IPS DF 4.7 (cell line): ENCODE data around the gene GLP1R.

Experiments
- DNase-seq: peaks from one replicate; pipeline ENCODE4 v3.0.0-alpha.2; 2013; ENCODE audit warnings: low spot score; ENCODE audit errors: extremely low read depth

The GLP1R gene

DNA sequence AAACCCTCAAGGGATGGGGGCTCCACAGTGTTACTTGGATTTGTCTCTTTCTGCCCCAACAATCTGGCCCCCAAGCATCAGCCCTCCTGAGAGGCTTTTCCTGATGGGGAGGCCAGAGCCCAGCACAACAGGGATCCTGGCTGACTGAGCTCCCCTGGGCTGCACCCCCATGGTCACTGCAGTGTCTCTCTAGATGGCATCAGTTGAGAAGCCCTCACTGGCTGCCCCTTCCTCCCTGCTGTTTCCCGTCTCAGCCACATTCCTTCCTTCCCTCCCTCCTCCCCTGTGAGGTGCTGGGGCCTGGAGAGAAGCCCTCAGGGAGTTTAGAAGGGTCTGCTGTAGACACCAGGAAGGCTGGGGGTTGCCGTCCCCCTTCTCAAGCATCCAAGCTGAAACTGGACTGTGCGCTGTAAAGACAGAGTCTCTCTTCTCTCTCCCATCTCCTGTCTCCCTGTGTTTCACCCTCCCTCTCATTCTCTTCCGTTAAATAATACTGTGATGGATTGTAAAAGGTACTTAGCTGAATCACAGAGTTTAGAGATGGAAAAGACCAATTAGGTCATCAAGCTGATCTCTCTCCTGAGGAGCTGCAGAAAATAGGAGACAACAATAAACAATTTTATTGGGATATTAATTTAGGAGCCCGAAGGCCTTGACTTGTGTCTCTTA is 36.7 kb downstream of the GLP1R start:
- no peak for DNase-seq

DNA sequence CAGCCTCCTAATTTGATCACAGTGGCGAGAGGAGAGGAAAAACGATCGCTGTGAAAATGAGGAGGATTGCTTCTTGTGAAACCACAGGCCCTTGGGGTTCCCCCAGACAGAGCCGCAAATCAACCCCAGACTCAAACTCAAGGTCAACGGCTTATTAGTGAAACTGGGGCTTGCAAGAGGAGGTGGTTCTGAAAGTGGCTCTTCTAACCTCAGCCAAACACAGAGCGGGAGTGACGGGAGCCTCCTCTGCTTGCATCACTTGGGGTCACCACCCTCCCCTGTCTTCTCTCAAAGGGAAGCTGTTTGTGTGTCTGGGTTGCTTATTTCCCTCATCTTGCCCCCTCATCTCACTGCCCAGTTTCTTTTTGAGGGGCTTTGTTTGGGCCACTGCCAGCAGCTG is 37.7 kb downstream of the GLP1R start:
- DNase-seq, result no peak

DNA sequence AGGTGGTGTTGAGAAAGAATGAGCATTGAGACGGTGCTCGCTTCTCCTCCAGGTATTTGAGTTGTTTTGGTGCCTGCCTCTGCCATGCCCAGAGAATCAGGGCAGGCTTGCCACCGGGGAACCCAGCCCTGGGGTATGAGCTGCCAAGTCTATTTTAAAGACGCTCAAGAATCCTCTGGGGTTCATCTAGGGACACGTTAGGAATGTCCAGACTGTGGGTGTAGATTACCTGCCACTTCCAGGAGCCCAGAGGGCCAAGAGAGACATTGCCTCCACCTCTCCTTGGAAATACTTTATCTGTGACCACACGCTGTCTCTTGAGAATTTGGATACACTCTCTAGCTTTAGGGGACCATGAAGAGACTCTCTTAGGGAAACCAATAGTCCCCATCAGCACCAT is 38.1 kb downstream of the GLP1R start:
- DNase-seq, result no peak

DNA sequence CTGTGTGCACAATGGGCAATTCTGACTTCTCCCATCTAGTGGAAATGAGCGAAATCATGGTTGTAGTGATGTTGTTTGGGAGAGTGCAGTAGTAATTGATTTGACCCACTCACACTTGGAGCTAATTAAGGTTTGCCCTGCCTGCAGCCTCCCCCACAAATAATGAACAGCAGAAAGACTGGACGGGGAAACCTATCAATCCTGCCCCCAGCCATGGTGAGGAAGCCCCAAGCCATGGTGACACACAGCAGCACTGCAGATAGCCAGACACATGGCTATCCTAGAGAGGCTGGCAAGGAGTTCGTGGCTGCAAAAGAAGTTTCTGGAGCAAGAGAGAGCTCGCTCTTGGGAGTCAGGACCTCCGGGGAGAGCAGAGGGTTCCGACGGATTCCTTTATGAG is 38.6 kb downstream of the GLP1R start:
- no peak for DNase-seq

DNA sequence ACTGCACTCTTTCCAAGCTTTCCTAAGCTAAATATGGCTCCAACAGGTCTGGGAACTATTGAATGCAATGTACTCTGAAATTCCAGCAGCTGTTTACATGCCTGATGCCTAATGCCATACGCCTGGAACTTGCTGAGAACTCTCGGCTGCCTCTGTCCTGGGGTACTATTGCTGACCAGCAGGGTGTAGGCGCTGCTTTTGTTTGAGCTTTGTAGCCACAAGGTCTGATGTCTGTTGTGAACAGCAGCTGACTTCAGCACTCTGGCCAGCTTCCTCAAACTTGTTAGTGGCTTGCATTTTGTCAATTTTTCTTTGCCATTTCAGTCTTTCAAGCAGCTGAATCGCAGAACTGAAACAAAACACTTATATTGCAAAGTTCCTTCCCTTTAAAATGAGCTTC is 39.8 kb downstream of the GLP1R start:
- peak; percentile 60 for DNase-seq

DNA sequence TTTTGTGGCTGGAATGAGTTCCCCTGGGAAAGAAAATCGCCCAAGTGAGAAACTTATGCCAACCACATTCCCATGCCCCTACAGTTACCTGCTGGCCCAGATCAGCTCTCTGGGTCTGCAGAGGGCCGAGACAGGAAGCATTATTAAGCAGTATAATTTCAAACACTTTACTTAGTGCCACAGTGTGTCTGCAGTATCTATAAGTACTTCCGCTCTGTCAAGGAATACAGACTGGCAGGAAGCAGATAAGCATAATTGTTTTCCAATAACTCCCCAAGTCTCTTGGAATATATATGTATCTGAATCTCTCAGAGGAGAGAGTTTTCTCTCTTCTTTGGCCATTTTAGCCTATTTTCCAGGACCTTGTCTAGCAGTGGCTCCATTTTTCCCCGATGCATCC is 41.5 kb downstream of the GLP1R start:
- DNase-seq, result no peak

DNA sequence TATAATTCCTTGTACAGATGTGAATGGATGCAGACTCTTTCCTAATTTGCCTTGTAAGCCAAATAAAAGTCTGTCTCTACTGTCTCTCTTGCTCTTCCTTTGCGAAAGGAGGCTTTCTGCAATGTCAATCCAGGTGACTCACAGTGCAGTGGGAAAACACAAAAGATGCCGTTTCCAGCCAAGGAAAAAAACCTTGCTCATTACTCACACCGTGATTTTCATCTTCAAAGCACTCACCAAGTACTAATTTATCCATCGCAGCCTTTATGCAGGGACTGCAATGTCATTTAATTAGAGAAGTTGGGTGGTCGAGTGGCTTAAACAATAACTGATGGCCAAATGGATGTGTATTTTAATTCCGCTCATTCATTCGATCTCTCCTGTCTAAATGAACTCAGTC is 42.6 kb downstream of the GLP1R start:
- no peak for DNase-seq

DNA sequence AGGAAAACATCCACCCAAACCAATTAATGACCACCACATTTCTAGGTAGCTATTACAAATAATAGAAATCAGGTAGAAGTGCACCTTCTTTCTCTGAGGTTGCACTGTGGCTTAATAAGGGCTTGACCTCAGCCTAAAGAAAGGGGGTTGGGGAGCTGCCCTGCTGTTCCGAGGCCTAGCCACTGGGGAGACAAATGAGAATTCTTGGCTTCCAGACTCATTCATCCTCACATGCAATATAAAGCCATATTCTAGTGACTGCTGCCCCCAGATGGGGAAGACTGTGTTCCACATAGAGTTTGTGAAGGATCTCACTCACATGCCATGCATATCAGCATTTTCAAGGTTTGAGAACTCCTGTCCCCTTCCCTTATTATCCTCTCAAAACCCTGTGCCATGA is 43.5 kb downstream of the GLP1R start:
- peak; percentile 28 for DNase-seq

DNA sequence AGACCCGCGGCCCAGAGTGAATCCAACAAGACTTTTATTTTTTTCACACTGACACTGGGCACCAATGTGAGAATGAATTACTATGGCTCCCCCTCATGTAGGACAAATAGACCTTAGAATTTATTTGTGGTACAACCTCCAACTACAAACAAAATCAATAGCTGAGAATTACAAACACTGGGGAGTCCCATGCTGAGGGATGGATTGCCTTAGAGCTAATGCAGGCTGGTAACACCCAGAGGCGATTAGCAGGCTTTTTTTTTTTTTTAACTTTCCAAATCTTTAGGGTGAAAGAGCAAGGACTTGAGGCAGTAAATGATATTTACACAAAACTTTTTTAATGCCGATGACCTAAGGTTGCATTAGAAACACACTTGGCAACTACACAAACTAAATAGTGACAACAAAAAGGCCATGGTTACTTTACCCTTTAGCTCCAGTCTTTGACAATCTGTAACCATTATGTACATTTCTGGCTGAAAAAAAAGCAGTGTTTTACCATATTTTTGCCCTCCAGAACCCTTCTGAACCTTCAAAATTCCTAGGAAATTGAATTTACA is 44.6 kb downstream of the GLP1R start:
- no peak for DNase-seq

DNA sequence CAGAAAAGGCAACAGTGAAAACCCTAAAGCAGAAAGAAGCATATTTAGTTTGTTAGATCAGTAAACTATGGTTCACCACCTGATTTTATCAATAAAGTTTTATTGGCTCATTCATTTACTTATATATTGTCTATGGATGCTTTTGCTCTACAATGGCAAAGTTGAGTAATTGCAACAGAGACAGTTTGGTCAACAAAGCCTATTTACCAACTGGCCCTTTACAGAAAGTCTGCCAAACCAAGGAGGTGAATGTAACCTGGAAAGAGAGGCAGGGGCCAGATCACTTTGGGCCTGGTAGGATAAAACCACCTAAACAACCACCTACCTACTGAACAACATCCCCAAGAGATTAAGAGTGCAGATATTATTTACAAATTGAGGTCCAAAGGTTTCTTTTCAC is 47.0 kb downstream of the GLP1R start:
- no peak for DNase-seq

DNA sequence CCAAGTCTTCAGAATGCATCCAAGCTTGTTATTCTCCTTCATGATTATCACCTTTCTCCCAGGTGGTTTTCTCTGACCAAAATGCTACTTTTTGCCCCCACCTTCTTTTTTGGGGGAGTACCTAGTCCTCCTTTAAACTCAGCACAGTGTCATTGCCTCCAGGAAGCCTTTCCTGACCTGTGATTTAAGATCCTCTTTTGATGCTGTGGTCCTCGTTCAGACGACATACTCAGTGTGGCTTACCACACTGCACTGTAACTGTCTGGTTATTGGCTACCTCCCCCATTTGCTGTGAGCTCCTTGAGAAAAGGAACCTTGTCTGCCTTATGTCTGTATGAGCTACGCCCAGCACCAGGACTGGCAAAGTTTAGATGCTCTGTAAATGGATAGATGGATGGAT is 51.8 kb downstream of the GLP1R start:
- no peak for DNase-seq

DNA sequence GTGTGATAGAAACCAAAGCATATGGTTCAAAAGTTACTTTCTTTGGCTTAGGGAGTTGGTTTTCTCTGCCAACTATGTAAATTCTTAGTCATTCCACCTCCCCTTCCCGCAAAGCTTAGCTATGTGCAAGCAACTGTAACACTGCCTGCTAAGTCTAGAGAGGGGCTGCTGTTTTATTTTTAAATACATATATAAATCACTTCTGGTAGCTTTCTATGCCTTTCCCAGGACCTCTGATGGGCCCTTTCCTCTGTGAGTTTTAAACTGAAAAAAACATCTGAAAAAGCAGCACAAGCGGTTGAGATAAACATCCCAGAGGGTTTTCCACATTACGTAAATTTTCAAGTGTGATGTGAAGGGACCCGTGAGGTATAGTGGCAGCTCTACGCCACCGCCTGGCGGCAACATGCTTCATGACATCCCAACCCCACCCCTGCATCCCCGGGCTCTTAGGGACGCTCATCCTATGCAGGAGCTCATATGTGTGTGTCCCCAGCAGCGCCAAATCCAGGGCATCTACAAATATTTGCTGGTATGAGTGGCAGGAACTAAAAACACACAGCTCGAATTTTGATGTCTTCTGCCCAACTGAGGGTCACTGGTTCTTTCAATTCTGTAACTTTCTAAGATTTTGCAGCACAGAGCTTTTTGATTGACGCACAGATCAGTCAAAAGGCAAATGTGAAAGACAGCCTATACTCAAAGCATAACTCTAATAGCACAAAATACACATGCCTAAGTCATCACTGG is 53.7 kb downstream of the GLP1R start:
- peak; percentile 38 for DNase-seq

DNA sequence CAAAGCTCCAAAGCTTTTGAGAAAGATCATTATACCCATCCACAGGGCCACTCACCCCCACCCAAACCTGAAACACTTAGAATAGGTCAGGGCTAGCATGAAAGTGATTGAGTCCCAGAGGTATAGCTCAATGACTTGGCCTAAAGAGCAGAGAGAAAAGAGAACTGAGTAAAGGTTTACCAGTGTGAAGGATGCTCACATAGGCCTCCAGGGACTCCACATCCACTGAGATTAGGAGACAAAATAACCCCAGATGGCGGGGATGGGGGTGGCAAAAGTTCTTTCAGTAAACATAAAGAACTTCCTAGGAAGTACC is 54.2 kb downstream of the GLP1R start:
- DNase-seq, result no peak

DNA sequence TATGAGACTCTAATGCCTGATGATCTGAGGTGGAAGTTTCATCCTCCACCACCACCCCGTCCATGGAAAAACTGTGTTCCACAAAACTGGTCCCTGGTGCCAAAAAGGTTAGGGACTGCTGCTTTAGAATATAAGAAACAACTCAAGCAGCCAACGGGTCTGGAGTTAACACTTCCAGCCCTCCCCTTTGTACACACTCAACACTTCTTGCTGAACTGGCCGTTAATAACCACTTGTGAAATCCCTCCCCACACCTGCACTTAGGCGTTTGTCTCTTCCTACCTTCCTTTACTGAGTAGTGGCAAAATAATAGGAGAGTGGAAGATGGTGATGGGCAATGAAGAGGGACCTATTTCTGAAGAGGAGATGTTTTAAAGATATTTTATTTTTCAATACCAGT is 55.9 kb downstream of the GLP1R start:
- DNase-seq, result no peak

DNA sequence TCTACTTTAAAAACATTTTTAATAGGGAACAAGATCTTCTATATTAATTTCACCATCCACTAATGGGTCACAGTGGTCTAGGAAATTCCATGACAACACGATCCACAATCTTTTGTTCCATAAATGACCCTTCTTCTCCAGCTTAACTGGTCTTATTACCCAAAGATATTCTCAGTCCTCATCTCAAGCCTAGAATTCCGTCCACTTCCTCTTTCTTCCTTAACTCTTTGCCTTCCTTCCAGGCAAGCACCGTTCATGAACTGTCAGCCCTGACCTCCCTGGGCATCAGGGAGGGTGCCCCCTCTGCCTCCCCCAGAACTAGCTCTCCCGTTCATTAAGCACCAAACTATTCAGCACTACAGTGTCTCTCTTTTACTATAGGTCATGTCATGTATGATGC is 58.5 kb downstream of the GLP1R start:
- DNase-seq, result no peak

DNA sequence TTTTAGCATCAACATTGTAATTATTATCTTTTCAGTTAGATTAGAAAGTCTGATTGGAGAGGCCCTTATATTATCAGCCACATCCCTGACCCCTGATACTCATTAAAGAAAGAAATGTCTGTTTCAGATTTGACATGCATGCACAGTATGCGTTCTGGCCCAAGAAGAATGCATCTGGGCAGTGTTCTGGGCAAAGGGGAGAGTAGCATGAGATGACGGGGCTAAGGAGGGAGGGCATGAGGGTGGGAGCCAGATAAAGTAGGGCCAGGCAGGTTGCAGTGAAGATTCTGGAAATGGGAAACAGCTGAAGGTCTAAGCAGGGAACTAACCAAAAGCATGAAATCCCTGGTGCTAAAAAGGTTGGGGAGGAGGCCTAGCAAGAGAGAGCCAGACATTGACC is 59.1 kb downstream of the GLP1R start:
- no peak for DNase-seq

DNA sequence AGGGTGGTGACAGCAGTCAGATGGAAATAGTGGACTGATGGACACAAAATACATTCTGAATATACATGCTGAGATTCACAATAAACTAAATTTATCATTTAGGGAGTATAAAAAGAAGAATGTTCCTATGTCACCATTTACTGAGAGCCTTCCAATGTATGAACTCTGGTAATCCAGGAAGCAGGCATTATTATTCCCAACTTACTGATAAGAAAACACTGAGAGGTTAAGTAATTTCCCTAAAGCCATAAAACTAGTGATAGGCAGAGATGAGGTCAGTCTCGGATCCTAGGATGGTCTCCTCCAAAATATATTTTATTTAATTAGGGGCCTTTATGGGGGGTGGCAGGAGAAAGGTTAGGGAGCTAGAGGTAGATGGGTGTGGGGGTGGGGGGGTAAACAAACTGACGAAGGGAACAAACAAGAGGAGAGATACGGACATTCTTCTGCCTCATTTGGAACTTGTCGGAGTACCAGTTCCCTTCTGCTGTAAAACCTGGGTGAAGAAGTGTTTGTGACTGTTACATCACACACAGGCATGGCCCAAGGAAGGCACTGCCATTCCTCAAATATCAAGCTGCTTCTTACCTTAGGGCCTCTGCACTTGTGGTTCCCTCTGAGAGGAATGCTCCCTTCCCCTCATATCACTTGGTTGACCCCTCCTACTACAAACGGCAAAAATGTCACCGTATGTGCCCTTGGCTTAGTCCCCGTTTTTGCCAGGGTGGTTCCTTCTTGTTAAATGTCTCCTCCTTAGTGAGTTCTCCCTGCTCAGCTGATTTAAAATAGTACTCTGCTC is 59.7 kb downstream of the GLP1R start:
- no peak for DNase-seq

DNA sequence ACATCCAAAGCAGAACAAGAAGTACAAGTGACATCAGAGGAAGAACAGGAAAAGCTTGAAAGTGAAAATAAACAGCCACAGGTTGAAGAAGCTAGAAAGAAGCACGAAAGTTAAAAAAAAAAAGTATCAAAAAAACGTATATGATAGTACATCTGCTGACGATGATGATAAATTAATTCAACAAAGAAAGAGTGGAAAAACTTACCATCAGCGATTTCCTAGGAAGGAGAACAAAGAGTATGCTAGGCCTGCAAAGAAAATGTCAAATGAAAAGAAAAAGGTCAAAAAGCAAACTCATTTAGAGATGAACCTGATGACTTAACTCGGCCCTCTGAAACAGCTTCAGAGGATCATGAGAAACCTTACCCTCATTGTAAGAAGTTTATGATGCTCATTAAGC is 62.7 kb downstream of the GLP1R start:
- no peak for DNase-seq

DNA sequence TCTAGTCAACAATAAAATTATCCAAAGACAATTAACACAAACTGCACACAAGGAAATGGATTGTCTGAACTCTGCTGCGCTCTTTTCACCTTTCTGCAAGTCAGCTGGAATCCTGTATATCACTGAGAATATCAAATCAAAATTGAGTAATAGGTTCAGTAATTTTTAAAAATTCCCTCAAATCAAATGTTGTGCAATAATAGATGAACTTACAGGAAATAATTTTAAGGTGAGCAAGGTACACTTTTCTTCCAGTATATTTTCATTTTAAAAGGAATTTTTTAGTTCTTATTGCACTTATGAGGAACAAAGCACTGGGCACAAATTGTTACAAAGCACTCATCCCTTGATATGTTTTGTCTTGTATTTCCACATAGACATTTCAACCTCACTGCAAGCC is 65.2 kb downstream of the GLP1R start:
- DNase-seq, result no peak

DNA sequence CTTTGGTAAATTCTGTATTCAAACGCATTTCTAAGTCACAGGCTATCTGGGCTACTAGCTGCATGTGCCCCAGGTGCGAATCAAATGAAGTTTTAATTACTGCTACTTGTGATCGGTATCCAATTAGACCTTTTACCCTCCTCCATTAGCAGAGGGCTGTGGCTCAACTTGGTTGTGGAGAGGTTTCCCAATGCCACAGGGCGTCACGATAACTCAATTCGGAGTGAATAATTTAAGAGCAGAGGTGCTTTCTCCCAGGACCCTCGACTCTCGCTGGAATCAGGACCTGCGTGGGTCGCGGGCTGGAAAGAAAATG is 65.8 kb downstream of the GLP1R start:
- DNase-seq, result no peak

DNA sequence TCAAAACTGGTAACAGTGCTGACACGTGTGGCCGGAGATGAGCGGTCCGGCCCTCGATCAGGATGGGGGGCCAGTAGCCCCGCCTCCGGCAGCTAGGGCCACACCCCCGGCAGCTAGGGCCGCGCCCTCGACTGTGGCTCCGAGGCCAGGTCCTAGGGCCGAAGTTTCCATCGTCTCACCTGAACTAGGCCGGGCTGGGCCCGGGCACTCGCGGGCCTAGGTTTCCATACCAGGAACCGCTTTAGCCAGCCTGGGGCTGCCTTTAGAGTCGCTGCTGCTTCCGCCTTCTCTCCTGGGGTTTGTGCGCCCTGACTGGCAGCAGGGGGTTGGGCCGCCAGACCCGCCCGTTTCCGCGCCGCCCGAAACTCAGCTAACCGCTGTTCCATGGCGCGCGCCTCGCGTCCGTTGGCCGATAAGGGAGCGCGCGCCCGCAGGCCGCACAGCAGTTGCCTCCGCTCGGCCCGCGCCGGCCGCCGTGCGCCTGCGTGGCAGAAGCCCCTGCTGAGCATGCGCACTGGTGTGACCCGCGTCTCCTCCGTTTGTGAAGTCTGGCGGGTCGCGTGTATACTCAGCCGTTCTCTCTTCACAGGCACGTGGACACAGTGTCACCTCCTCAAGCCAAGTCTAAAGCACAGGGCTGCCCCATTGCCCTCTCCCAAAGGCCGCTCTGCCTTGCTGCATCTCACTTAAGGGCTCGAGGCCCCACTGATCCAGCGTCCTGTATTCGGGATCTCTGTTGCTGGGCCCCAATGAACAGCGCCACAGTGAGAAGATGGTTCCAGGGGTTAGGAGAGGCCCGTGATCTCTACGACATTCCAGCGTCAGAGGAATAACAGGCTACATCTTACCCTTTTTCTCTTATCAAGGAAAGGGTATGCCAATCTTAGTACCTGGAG is 66.4 kb downstream of the GLP1R start, which contains the start of gene SAYSD1:
Gene SAYSD1, minus strand, starts transcription at position 483 of the 896 bp plus-strand sequence. Its CDS starts 97 bp downstream, at position 386.
- DNase-seq, result peak; percentile 56
